ENCODE data around the gene PIK3R4.

Gene PIK3R4

DNA sequence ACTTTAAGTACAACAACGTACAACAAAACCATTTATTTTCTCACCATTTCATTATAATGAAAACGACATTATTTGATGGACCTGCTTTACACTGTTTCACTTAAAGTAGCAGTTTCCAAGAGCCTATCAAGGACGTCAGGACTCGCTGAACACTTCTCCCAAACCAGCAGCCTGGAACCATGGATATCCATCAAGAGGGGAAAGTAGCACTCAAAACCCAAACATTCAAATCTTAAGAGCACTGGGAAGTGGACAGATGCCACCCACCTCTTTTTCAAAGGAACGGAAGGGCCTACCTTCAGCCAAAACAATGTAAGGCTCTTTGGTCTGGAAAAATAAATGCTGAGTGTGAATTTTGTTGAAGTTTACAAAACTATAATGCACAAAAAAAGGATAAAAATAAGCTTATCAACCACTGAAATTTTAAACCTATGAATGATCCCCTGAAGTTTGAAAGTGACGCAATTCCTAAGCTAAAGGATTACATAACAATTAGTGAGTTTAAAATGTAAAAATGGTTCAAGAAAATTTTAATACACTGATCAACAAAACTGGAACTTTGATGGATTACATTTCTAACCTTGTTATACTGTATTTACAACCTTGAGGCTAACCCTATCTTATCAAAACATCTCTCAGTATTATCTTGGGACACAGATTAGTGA is 4.6 kb downstream of the PIK3R4 start:
- no peak for DNase-seq (ENCODE audit: low spot score)

- DNase-seq (ENCODE audit: low spot score): no peak
Observed at GRCh38 chr3:130739848-130740247, 6.8 kb downstream of the PIK3R4 start.

GRCh38 chr3:130738241-130738640 is 8.4 kb downstream of the PIK3R4 start:
- no peak for DNase-seq (ENCODE audit: low spot score)

DNA sequence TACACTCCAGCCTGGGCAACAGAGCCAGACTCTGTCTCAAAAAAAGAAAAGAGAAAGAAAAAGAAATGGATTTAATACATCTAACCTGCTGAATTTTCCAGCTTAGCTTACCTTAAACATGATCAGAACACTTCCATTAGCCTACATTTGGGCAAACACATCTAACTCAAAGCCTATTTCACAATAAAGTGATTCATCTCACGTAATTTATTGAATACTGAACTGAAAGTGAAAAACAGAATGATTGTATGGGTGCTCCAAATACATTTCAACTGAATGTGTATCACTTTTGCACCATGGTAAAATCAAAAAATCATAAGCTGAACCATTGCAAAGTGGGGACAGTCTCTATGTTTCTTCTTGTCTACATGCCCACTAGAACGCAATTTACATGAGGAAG is 9.0 kb downstream of the PIK3R4 start:
- no peak for DNase-seq (ENCODE audit: low spot score)

GRCh38 chr3:130733236-130733875 is 13.3 kb downstream of the PIK3R4 start:
- DNase-seq (ENCODE audit: low spot score): no peak

- DNase-seq (ENCODE audit: low spot score): no peak
Observed at GRCh38 chr3:130732501-130732900, 14.1 kb downstream of the PIK3R4 start.

- DNase-seq (ENCODE audit: low spot score): no peak
Observed at GRCh38 chr3:130731817-130732216, 14.8 kb downstream of the PIK3R4 start.

DNA sequence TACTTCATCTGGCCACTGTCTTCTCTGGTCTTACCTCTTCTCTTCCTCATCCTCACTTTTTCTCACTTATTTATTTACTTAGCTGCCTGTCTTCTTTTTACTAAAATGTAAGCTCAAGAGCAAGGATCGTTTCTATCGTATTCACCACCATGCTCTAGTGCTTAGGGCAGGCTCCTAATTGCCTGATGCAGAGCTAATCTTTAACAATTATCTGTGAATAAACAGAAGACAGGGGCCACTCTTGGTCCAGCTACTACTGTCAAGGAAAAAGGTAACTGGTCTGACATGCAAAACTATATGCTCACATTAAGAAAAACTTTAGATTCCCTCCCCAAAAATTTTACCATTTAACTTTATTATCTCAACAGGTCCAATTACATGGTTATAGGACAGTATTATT is 17.5 kb downstream of the PIK3R4 start:
- no peak for DNase-seq (ENCODE audit: low spot score)

DNA sequence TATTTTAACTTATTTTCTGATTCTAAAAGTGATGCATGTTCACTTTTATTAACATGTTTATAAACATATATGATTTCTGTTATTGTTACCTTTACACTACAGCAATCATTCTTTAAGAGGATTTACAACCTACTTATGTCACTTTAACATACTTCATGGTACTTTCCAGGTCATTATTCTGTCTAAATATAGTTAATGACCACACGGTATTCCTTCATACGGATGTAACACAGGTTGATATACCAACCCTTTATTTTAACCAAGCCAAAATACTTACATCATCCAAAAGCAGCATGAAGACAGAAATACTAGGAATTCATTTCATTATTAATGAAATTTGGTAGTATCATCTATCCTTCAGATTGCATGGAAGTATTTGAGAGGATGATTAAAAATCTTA is 18.6 kb downstream of the PIK3R4 start:
- DNase-seq (ENCODE audit: low spot score): no peak

- DNase-seq (ENCODE audit: low spot score): no peak
Observed at GRCh38 chr3:130725746-130726145, 20.9 kb downstream of the PIK3R4 start.

DNA sequence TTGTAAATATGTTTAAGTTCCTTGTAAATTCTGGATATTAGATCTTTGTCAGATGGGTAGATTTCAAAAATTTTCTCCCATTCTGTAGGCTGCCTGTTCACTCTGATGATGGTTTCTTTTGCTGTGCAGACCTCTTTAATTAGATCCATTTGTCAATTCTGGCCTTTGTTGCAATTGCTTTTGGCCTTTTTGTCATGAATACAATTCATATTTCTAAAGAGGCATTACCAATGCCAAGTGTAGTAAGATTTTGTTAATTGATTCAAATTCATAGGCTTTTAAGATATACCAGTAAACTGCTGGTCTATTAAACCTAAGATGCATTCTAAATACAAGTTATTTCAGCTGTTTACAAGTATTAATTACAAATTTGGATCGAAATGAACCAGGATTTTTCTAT is 31.0 kb downstream of the PIK3R4 start:
- no peak for DNase-seq (ENCODE audit: low spot score)

DNA sequence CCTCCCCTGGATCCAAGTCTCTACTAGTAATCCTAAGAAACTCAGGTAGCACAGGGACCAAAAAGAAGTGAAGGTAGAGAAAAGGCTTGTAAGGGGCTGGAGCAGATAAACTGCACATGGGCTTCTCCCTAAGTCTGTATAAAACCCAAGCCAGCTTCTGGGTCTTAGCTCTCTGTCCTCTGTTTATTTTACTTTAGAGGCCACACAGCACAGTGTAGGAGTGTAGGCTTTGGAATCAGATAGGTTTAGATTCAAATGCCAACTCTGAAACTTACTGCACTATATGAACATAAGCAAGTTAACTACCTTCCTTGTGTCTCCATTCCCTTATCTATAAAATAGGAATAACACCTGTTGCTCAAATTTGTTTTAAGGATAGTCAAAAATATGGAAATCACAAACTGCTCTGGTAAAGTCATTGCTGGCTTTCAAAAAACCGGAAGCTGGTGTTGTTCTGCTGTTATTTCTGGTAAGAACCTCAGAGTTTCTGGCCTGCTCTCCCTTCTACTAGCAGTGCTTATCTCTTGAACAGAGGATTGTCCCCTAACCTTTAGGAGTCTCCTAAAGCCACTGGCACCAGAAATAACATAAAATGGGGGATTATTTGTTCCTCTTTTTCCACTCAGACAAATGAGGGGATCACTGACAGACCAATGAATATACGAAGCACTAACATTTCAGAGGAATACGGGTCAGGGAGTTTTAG is 33.8 kb downstream of the PIK3R4 start:
- DNase-seq (ENCODE audit: low spot score): no peak

DNA sequence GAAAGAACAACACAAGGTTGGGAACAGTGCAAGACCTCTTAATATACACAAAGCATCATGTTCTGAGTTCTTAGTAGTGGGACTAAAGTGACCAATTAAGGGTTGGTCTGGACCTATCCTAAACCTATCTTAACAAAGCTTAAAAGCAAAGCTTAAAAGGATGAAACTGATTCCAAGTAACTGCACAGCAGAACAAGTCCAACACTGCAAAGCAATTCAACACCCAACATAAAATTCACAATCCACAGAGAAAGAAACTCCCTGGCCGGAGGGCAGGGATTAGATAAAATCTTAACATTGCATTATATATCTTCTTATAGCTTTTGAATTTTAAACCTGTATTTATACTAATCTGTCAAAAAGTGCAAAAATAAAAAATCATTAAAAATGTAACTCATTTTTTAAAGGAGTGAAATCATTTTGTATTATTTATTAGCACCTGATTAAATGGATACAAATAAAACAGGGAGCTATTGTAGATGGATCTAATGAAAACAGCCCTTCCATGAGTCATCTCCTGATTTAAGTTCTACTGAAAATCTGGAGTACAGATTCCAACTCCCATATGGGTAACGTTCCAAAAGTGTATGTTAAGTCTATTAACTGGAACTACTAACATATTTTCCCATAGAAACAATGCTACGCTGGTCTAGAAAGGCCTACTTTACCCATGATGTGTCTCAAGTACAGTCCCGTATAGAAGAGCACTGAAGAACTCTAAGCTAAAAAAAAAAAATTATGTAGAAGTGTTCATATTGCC is 34.9 kb downstream of the PIK3R4 start:
- no peak for DNase-seq (ENCODE audit: low spot score)

DNA sequence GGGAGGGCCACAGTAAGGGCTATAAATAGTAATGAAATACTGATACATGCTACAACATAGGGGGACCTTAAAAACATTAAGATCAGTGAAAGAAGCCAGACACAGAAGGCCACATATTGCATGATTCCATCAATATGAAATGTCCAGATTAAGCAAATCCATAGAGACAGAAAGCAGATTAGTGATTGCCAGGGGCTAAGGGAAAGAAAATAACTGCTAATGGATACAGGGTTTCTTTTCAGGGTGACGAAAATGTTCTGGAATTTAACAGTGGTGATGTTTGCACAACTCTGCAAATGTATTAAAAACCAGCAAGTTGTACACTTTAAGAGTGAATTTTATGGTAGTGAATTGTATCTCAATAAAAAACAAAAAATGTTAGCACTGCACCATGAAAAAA is 37.0 kb downstream of the PIK3R4 start:
- DNase-seq (ENCODE audit: low spot score): no peak

DNA sequence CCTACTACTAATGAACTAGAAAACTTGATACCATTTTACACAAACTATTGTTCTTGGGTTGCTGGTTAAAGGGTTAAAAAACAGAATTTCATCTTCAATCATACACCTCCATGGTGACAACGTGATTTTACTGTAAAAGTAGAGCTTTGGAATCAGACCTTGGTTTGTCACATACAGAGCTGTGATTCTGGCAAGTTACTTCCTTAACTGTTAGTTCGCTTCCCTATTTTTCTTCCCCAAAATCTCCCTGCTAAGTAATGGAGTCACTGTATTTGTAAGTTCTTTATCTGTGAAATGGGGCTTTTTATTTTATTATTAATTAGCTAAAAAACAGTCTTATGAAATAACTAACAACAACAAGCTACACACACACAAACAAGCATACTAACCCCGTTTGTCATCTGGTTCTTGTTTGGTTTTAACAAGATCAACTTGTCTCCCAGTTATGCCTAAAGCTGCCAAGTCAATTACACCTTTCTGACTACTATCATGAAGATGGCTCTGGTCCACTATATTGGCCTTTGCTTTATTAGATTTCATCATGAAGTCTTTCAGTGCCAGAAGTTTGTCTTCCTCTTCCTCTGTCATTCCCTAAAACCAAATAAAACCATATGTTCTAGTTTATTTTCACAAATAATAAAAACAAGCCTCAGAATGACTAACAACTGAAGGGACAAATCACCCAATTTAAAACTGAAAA is 38.6 kb downstream of the PIK3R4 start:
- no peak for DNase-seq (ENCODE audit: low spot score)

DNA sequence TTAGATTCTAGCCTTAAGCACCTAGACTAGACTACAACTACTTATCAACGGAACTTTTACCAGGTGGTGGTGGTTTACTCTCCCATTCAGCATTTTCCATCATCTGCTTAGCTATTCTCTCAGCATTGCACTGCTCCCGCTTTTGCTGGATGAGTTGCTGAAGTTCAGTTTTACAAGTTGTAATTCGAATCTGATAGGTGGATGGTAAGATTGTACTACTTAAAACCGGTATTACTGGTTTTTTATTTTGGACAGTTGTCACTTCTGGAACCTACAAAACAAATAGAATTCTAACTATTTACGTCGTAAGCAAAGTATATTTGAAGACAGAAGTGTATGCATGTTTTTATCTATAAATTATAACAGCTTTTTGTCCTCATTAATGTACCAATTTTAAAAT is 41.1 kb downstream of the PIK3R4 start:
- no peak for DNase-seq (ENCODE audit: low spot score)

DNA sequence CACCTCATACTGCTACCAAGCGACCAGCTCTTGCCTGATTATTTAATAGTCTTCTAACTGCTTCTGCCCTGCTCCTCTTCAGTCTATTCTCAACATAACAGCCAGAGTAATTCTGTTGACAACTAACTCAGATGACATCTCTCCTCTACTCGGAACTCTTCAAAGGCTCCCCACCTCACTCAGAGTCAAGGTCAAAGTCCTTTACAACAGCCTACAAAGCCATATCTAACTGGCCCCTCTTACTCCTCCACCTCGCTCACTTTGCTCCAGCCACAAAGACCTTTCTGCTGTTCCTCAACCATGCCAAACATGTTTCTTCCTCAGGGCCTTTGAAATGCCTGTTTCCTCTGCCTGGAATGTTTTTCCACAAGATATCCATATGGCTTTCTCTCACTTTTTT is 43.6 kb downstream of the PIK3R4 start:
- DNase-seq (ENCODE audit: low spot score): no peak

- peak; percentile 83 for DNase-seq (ENCODE audit: low spot score)
Observed at GRCh38 chr3:130700541-130700940, 46.1 kb downstream of the PIK3R4 start.

- DNase-seq (ENCODE audit: low spot score): peak; percentile 3
Observed at GRCh38 chr3:130699765-130700164, 46.9 kb downstream of the PIK3R4 start.

- no peak for DNase-seq (ENCODE audit: low spot score)
Observed at GRCh38 chr3:130693314-130693713, 53.3 kb downstream of the PIK3R4 start.

- DNase-seq (ENCODE audit: low spot score): peak; percentile 87
Observed at GRCh38 chr3:130692455-130692854, 54.2 kb downstream of the PIK3R4 start.

Measured in kidney capillary endothelial cell (primary cell).